ENCODE data around the gene PASK. TPM values are rescaled to one million over a fixed set of nuclear protein-coding genes. Genes with fewer than 3 reads are reported as not detected.

PASK gene
- polyA plus RNA-seq, 1 donor (not counting 4 experiments of a cell fraction or from before 2014, with no cell fraction given) = 4.3 TPM

GRCh38 chr2:241184901-241185300, 35.6 kb upstream of the PASK start:
- Histone ChIP-seq H3K4me1 (ENCODE audit: control insufficient read depth, extremely low read depth, insufficient read depth, low read length) (no peaks in the 10 kb centered on the region), H3K27me3 (ENCODE audit: control insufficient read depth, extremely low read depth, insufficient read depth, low read length) (peaks cover 18% of the 10 kb centered on the region), H3K36me3 (ENCODE audit: control insufficient read depth in 2 of 2, extremely low read depth in 1 of 2, insufficient read depth in 2 of 2, low read length in 2 of 2) (peaks cover 3 to 4% of the 10 kb centered on the region in 2 experiments), H3K9me3 (ENCODE audit: control insufficient read depth, low read depth, low read length) (no peaks in the 10 kb centered on the region), H3K9ac (ENCODE audit: control insufficient read depth, extremely low read depth, insufficient read depth, low read length) (no peak overlapping the region), H3K79me2 (ENCODE audit: control insufficient read depth, insufficient read depth, low read length) (no peaks in the 10 kb centered on the region), H3K27ac (ENCODE audit: control insufficient read depth, insufficient read depth, low read length) (no peak overlapping the region), H3K9me1 (ENCODE audit: control insufficient read depth, extremely low read depth, insufficient read depth, low read length) (no peaks in the 10 kb centered on the region), H3K4me2 (ENCODE audit: control insufficient read depth, extremely low read depth, insufficient read depth, low read depth, low read length) (no peak overlapping the region), H4K20me1 (ENCODE audit: control insufficient read depth, extremely low read depth, insufficient read depth, low read length) (no peaks in the 10 kb centered on the region), H2AFZ (ENCODE audit: control insufficient read depth, low read length) (no peak overlapping the region), H3K4me3 (ENCODE audit: control insufficient read depth in 2 of 3, extremely low read depth in 1 of 3, insufficient read depth in 2 of 3, low read depth in 1 of 3, low read length in 3 of 3) (no peak overlapping the region)
- DNase-seq (ENCODE audit: low read depth, low spot score) = no peak
- TF ChIP-seq EZH2 (IDR thresholded peaks at IDR 0.05; ENCODE audit: low read length) = no peak
- no peak for TF ChIP-seq CTCF (optimal IDR thresholded peaks at IDR 0.05 in 1 of 3, IDR thresholded peaks at IDR 0.05 in 1 of 3, conservative IDR thresholded peaks at IDR 0.05 in 1 of 3; ENCODE audit: extremely low read depth in 1 of 3, insufficient read depth in 2 of 3, low read length in 3 of 3)
- dilution Hi-C loops (cut with MboI; ENCODE audit: extremely low pct_ligation_motif_present, low sequenced_read_pairs) = no loop called here
- FAIRE-seq = no peak

GRCh38 chr2:241183221-241183620, 33.9 kb upstream of the PASK start:
- H3K79me2 ChIP-seq (ENCODE audit: control insufficient read depth, insufficient read depth, low read length) = no peaks in the 10 kb centered on the region
- no peaks in the 10 kb centered on the region for H3K4me1 ChIP-seq (ENCODE audit: control insufficient read depth, extremely low read depth, insufficient read depth, low read length)
- no peak for TF ChIP-seq CTCF (optimal IDR thresholded peaks at IDR 0.05 in 1 of 3, IDR thresholded peaks at IDR 0.05 in 1 of 3, conservative IDR thresholded peaks at IDR 0.05 in 1 of 3; ENCODE audit: extremely low read depth in 1 of 3, insufficient read depth in 2 of 3, low read length in 3 of 3)
- no peak for TF ChIP-seq EZH2 (IDR thresholded peaks at IDR 0.05; ENCODE audit: low read length)
- no peak overlapping the region for H3K27ac ChIP-seq (ENCODE audit: control insufficient read depth, insufficient read depth, low read length)
- no peak overlapping the region for H3K9ac ChIP-seq (ENCODE audit: control insufficient read depth, extremely low read depth, insufficient read depth, low read length)
- H3K27me3 ChIP-seq (ENCODE audit: control insufficient read depth, extremely low read depth, insufficient read depth, low read length) = peaks cover 10% of the 10 kb centered on the region
- no peaks in the 10 kb centered on the region for H3K9me3 ChIP-seq (ENCODE audit: control insufficient read depth, low read depth, low read length)
- peaks cover 6 to 8% of the 10 kb centered on the region in 2 experiments for H3K36me3 ChIP-seq (ENCODE audit: control insufficient read depth in 2 of 2, extremely low read depth in 1 of 2, insufficient read depth in 2 of 2, low read length in 2 of 2)
- dilution Hi-C loops (cut with MboI; ENCODE audit: extremely low pct_ligation_motif_present, low sequenced_read_pairs) = no loop called here
- DNase-seq (ENCODE audit: low read depth, low spot score) (no peak), FAIRE-seq (no peak)
- H3K4me3 ChIP-seq (ENCODE audit: control insufficient read depth in 2 of 3, extremely low read depth in 1 of 3, insufficient read depth in 2 of 3, low read depth in 1 of 3, low read length in 3 of 3) = no peak overlapping the region
- no peak overlapping the region for H3K4me2 ChIP-seq (ENCODE audit: control insufficient read depth, extremely low read depth, insufficient read depth, low read depth, low read length)
- H2AFZ ChIP-seq (ENCODE audit: control insufficient read depth, low read length) = no peak overlapping the region
- H3K9me1 ChIP-seq (ENCODE audit: control insufficient read depth, extremely low read depth, insufficient read depth, low read length) = no peaks in the 10 kb centered on the region
- no peaks in the 10 kb centered on the region for H4K20me1 ChIP-seq (ENCODE audit: control insufficient read depth, extremely low read depth, insufficient read depth, low read length)
